GM12878 (cell line): ENCODE data around the gene KRTAP10-5. TPM values are rescaled to one million over a fixed set of nuclear protein-coding genes. Genes with fewer than 3 reads are reported as not detected.

Experiments
- ATAC-seq: fragments of 200-7000 bp; cut with Tn5 transposase; 3 replicates; pipeline ENCODE4 v1.9.1; 2020; ENCODE audit warnings: mild to moderate bottlenecking, moderate library complexity
- BruUV-seq: library from RNA; stranded (reverse); fragments of 400-500 nt; replicated peaks from 2 replicates; lab custom pipeline; 2021; lab: Mats Ljungman, UMichigan
- CTCF ChIA-PET: fragments of 300-600 bp; sonication (Branson Sonifier 250); formaldehyde crosslinking; extraction: SDS; loops from one replicate; lab custom pipeline; 2021; ENCODE audit warnings: inconsistent platforms; lab: Yijun Ruan, JAX
- POLR2A ChIA-PET: fragments of 350-600 bp; formaldehyde crosslinking; extraction: SDS; loops from one replicate; lab custom pipeline; 2021; ENCODE audit warnings: inconsistent platforms; lab: Charles Lee
- RAD21 ChIA-PET: fragments of 300-600 bp; sonication (Branson Sonifier 250); formaldehyde crosslinking; loops from one replicate; lab custom pipeline; 2023; ENCODE audit warnings: antibody characterized with exemption; ENCODE audit not compliant: unreplicated experiment; lab: Charles Lee
- SMC1A ChIA-PET: fragments of 300-600 bp; sonication (Branson Sonifier 250); formaldehyde crosslinking; loops from one replicate; lab custom pipeline; 2023; ENCODE audit not compliant: unreplicated experiment, uncharacterized antibody; lab: Charles Lee
- DNase-seq: peaks from one replicate; pipeline ENCODE4 v3.0.0-alpha.2; 2011; ENCODE audit warnings: low read depth, low spot score
- FAIRE-seq: peaks from 3 replicates; lab custom pipeline; 2011; peaks lifted over from hg19 to GRCh38; lab: Jason Lieb, UNC
- H2AFZ ChIP-seq: 2 replicates; pipeline ENCODE4 v1.6.0; 2011; ENCODE audit warnings: low read depth, low read length, control low read depth; ENCODE audit not compliant: control insufficient read depth
- H3K27ac ChIP-seq: 2 replicates; pipeline ENCODE4 v1.5.1; 2011; ENCODE audit warnings: control low read depth; ENCODE audit not compliant: control insufficient read depth, insufficient read depth
- H3K27me3 ChIP-seq, 2 experiments: replicated peaks in 1 of 2; 2 replicates each; pipeline versions ENCODE4 v1.6.0 to v1.6.1; 2011; ENCODE audit warnings: low read length in 1 of 2; ENCODE audit not compliant: control insufficient read depth in 2 of 2, insufficient read depth in 2 of 2
- H3K36me3 ChIP-seq, 2 experiments: 2 replicates each; pipeline ENCODE4 v1.5.1; 2011; ENCODE audit warnings: low read length in 1 of 2; ENCODE audit not compliant: control insufficient read depth in 2 of 2, insufficient read depth in 2 of 2
- H3K4me1 ChIP-seq: 2 replicates; pipeline ENCODE4 v1.6.1; 2011; ENCODE audit warnings: mild to moderate bottlenecking, low read length, moderate library complexity, mixed read lengths; ENCODE audit not compliant: control insufficient read depth, insufficient read depth
- H3K4me2 ChIP-seq: 2 replicates; pipeline ENCODE4 v1.6.0; 2011; ENCODE audit warnings: control low read depth; ENCODE audit not compliant: control insufficient read depth, insufficient read depth
- H3K4me3 ChIP-seq: fragments of 200-600 bp; sonication (generic); 2 replicates; pipeline ENCODE4 v1.5.1; 2016
- H3K79me2 ChIP-seq: 2 replicates; pipeline ENCODE4 v1.6.0; 2011; ENCODE audit warnings: low read length; ENCODE audit not compliant: control insufficient read depth, insufficient read depth
- H3K9ac ChIP-seq: 2 replicates; pipeline ENCODE4 v1.8.0; 2011; ENCODE audit warnings: low read length, control low read depth, mixed read lengths; ENCODE audit not compliant: control insufficient read depth, insufficient read depth
- H3K9me3 ChIP-seq: replicated peaks from 3 replicates; pipeline ENCODE4 v1.5.1; 2011; ENCODE audit warnings: mild to moderate bottlenecking, low read length; ENCODE audit not compliant: control insufficient read depth, insufficient read depth
- H4K20me1 ChIP-seq: 2 replicates; pipeline ENCODE4 v1.6.0; 2011; ENCODE audit not compliant: control insufficient read depth, insufficient read depth
- CREM ChIP-seq: IDR thresholded peaks from 2 replicates; pipeline ENCODE4 v1.6.1; 2014; ENCODE audit warnings: antibody characterized with exemption, low read depth
- CTCF ChIP-seq, 3 experiments: IDR thresholded peaks in 2 of 3; conservative IDR thresholded peaks in 1 of 3; 2 replicates each; pipeline ENCODE4 v1.5.1; 2011; ENCODE audit warnings: low read depth in 3 of 3, low read length in 3 of 3, mild to moderate bottlenecking in 3 of 3, control low read depth in 2 of 3, moderate library complexity in 2 of 3, inconsistent platforms in 1 of 3, mixed read lengths in 1 of 3; ENCODE audit not compliant: control insufficient read depth in 2 of 3, insufficient read depth in 1 of 3; ENCODE audit errors: extremely low read depth in 1 of 3
- CUX1 ChIP-seq: IDR thresholded peaks from 2 replicates; pipeline ENCODE4 v1.6.1; 2012; ENCODE audit warnings: improper control_type of control experiment, low read depth, low read length; ENCODE audit not compliant: insufficient replicate concordance
- EP300 ChIP-seq, 2 experiments: fragments of 150-350 bp in 1 of 2; IDR thresholded peaks; 2 replicates each; pipeline ENCODE4 v1.6.1; 2011 to 2012; ENCODE audit warnings: low read depth in 2 of 2, low read length in 2 of 2, borderline replicate concordance in 1 of 2, improper control_type of control experiment in 1 of 2, inconsistent platforms in 1 of 2; ENCODE audit not compliant: control insufficient read depth in 1 of 2
- IRF3 ChIP-seq: fragments of 450-650 bp; IDR thresholded peaks from 2 replicates; pipeline ENCODE4 v1.6.1; 2014; ENCODE audit warnings: mild to moderate bottlenecking
- NBN ChIP-seq: fragments of 450-650 bp; IDR thresholded peaks from 2 replicates; pipeline ENCODE4 v1.6.1; 2016
- NRF1 ChIP-seq: conservative IDR thresholded peaks from 2 replicates; pipeline ENCODE4 v1.6.1; 2011; ENCODE audit warnings: mild to moderate bottlenecking, low read depth, low read length, improper control_type of control experiment
- POLR2AphosphoS2 ChIP-seq: IDR thresholded peaks from 2 replicates; pipeline ENCODE4 v1.6.1; 2011; ENCODE audit warnings: low read depth, mild to moderate bottlenecking, low read length, improper control_type of control experiment, moderate library complexity
- REST ChIP-seq: IDR thresholded peaks from 2 replicates; pipeline ENCODE4 v1.6.1; 2012; ENCODE audit warnings: mild to moderate bottlenecking, low read depth, low read length
- RFX5 ChIP-seq: IDR thresholded peaks from 2 replicates; pipeline ENCODE4 v1.6.1; 2011; ENCODE audit warnings: low read depth, low read length, improper control_type of control experiment
- SUPT20H ChIP-seq: IDR thresholded peaks from 2 replicates; pipeline ENCODE4 v1.6.1; 2011; ENCODE audit warnings: low read depth, mild to moderate bottlenecking, low read length, moderate library complexity, borderline replicate concordance; ENCODE audit not compliant: control insufficient read depth
- TCF12 ChIP-seq: IDR thresholded peaks from 2 replicates; pipeline ENCODE4 v1.6.1; 2011; ENCODE audit warnings: low read depth, mild to moderate bottlenecking, low read length
- WGBS: methylation state at CpG from one replicate; pipeline ENCODE4 v1.1.6; 2016; ENCODE audit warnings: low lambda C conversion rate; ENCODE audit not compliant: insufficient replicate concordance, insufficient coverage; ENCODE audit errors: missing lambda C conversion rate; 5-methylcytosine and 5-hydroxymethylcytosine counted together
- in situ Hi-C: fragments of 300-500 bp; cut with MboI; formaldehyde crosslinking; loops from 9 replicates; pipeline ENCODE4 v1.14.3; 2018; ENCODE audit warnings: mixed read lengths
- intact Hi-C: fragments of 100-400 bp; cut with micrococcal nuclease; formaldehyde crosslinking; loops from one replicate; pipeline ENCODE4 v1.14.2; 2022; ENCODE audit not compliant: unreplicated experiment
- polyA plus RNA-seq, 11 experiments: library from polyadenylated mRNA; depleted of rRNA in 4 of 11; unstranded in 6 of 11; stranded (reverse) in 5 of 11; fragments of >200 nt; fragmentation: Nextera tagmentation in 4 of 11; fragmentation: Illumina TruSeq in 1 of 11; extraction: Ambion mirVana in 4 of 11; extraction: Trizol in 1 of 11; gene quantifications; 1 replicate in 1 of 11; 2 replicates in 10 of 11; pipeline versions ENCODE4 v1.2.1 to v1.2.3, GENCODE V29; 2011 to 2016; ENCODE audit warnings: inconsistent platforms in 2 of 11, missing spikeins in 2 of 11, low read depth in 1 of 11
- total RNA-seq, 4 experiments: library from RNA; depleted of rRNA in 3 of 4; stranded (reverse); fragments of >200 nt in 3 of 4; fragmentation: Illumina TruSeq in 1 of 4; extraction: Trizol in 1 of 4; gene quantifications; 2 replicates each; pipeline versions ENCODE4 v1.2.1 to v1.2.3, GENCODE V29; 2013 to 2021

KRTAP10-5 gene
- total and polyA plus RNA-seq, 10 of the 15 experiments (the other 5 are each of a cell fraction or from before 2014, with no cell fraction given) = not detected

GRCh38 chr21:44598061-44598460 lies 17.7 kb upstream of the KRTAP10-5 start:
- Histone ChIP-seq H3K9ac (no peak overlapping the region), H3K4me2 (no peak overlapping the region), H3K27me3 (no peaks in the 10 kb centered on the region), H3K79me2 (no peaks in the 10 kb centered on the region), H3K4me1 (no peaks in the 10 kb centered on the region), H2AFZ (no peak overlapping the region), H3K9me3 (no peaks in the 10 kb centered on the region; the same call in 2 of the 3 replicates), H3K4me3 (no peak overlapping the region), H3K36me3 (no peaks in the 10 kb centered on the region), H4K20me1 (no peaks in the 10 kb centered on the region), H3K27ac (no peak overlapping the region)
- in situ Hi-C loops = no loop called here
- ChIA-PET RAD21 (no interaction called here), POLR2A (no interaction called here), SMC1A (no interaction called here), CTCF (no interaction called here)
- DNase-seq (no peak), FAIRE-seq (no peak), ATAC-seq (no peak)
- no TSS peak for BruUV-seq
- WGBS = 60% methylated on average over 11 of the region's 11 CpGs
- intact Hi-C loops = no loop called here
- TF ChIP-seq TCF12 = no peak
- TF ChIP-seq NRF1 = no peak
- TF ChIP-seq REST = no peak
- TF ChIP-seq CTCF (IDR thresholded peaks at IDR 0.05 in 2 of 3, conservative IDR thresholded peaks at IDR 0.05 in 1 of 3; ENCODE audit: control insufficient read depth in 2 of 3, extremely low read depth in 1 of 3, insufficient read depth in 1 of 3, low read depth in 3 of 3, low read length in 3 of 3) = no peak
- no peak for TF ChIP-seq RFX5
- TF ChIP-seq CREM = no peak
- no peak for TF ChIP-seq IRF3
- TF ChIP-seq CUX1 = no peak
- no peak for TF ChIP-seq POLR2AphosphoS2
- no peak for TF ChIP-seq SUPT20H
- TF ChIP-seq NBN = no peak
- TF ChIP-seq EP300 (IDR thresholded peaks at IDR 0.05; ENCODE audit: borderline replicate concordance in 1 of 2, control insufficient read depth in 1 of 2, low read depth in 2 of 2, low read length in 2 of 2) = no peak
